HG02870 (cell line): ENCODE measurements around the gene DOCK2.
A peak's percentile ranks its signal among the peaks of the same experiment; 100 is the strongest.
"Not testable (repeated sequence)": the region's sequence is repeated elsewhere in the genome, so short reads cannot be mapped to it uniquely, and the experiment has no call there.

Experiments
- ATAC-seq: cut with Tn5 transposase; IDR thresholded peaks from one replicate; pipeline ENCODE4 v1.9.1; 2021; ENCODE audit warnings: mild to moderate bottlenecking, moderate library complexity; ENCODE audit not compliant: unreplicated experiment

DOCK2 gene

DNA sequence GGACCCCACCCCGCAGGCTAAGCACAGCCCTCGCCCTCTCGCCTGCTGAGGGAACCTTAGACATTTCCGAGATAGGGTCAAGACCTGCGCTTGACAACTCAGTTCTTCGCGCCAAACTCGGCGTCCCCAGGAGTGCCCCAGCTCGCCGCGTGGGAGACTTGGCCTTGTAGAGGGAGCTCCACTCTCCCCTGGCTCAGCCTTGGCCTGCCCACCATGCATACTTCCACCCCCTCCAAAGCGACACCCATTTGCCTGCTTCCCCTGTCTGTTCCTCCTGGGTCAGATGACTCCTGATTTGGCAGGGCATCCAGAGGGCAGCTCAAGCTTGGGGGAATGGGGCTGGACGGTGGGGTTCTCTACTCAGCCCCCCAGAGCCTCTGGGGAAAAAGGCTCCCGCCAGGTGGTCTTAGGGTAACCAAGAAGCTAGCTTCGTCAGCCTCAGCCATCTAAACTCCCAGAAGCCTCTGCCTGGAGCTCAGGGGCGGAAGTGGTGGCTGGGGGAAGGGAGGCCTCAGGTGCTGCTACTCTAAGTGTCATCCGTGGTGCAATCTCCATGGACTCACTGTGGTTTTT is 560 bp downstream of the DOCK2 start:
- ATAC-seq: peak; percentile 72

DNA sequence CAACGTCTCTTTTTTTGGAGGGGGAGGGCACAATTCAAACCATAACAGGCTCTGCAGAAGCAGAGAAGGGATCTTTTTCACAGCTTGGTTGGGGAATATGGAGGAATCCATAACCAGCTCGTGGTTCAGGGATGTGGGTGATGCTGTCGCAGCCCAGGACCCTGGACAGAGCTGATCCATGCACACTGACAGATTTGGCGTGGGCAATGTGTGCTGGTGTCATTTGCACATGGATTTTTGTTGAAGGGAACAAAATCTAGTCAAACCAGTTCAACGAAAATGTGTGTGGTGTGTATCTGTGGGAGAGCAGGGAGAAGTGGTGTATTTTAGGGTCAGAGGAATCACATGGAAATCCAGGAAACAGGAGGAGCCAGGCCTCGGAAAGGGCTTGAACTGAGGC is 4.2 kb downstream of the DOCK2 start:
- no peak for ATAC-seq

DNA sequence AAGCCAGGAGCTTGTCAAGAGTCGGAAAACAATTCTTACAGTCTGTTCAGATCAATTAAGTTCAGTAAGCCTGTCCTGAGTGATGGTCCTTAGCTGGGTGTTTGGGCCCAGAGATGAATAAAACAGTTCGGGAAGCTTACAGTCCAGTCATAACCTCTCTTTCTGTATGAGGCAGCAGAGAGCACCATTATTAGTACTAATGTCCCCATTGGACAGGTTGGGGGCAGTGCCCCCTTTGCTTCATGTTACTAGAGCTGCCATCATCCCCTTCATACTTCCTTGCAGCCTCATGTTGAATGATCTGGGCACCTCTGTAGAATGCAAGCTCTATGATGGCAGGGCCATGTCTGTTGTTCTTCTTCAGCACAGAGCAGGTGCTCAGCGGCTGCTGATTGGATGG is 9.8 kb downstream of the DOCK2 start:
- ATAC-seq: peak; percentile 40

DNA sequence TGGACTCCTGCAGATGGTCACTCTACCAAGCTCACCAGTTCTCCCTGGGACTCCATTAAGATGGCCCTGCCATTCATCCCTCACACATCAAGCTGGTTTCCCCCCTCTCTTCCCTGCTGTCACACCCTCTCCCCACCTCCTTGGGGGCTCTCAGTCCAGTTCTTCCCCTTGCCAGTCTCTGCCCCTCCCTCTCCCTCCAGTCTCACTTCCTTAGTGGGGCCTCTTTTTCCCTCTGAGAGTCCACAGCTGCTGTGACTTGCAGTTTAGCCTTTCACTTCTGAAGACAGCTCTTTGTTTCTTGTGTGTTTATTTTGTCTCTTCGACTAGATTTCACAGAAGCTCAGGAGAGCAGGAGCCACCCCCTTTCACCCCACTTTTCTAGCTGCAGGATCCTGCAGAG is 10.5 kb downstream of the DOCK2 start:
- peak; percentile 28 for ATAC-seq

DNA sequence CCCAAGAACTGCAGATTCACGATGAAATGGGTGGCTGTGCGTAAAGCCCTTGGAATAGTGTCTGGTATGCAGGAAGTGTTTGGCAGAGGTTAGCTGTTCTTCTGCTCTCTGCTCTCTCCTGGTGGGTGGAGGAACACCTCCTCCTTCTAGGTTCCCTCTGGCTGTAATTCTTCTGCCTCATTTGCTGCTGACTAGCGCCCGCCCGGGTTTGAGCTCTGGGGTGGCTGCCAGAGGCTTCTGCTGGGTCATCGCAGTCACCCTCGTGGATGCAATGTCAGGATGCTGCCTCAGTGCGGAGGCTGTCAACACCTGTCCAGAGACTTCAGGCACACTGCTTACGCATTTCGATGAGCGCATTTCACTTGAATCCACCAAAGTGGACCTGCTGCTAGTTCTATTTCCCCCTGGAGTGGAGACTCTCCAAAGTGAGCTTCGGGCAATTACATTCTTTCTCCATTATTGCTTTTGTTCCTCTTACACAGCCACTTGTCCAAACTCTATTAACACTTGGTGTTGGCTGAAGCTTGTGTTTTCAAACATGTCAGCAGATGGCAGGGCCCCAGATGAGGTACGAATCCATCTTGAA is 11.7 kb downstream of the DOCK2 start:
- no peak for ATAC-seq

DNA sequence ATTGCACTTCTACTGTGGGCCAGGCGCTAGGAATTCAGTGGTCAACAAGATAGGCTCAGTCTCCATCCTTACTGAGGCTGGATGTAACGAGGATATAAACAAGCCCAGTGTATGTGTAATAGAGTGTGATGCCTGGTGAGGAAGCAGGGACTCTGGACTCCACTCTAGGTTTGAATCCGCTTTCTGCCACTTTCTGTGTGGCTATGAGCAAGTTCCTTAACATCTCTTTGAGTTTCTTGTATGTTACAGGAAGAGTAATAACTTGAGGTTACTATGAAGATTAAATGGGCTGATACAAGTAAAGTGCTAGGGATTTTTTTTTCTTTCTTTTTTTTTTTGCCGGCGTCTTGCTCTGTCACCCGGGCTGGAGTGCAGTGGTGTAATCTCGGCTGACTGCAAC is 12.4 kb downstream of the DOCK2 start:
- ATAC-seq: peak; percentile 30

DNA sequence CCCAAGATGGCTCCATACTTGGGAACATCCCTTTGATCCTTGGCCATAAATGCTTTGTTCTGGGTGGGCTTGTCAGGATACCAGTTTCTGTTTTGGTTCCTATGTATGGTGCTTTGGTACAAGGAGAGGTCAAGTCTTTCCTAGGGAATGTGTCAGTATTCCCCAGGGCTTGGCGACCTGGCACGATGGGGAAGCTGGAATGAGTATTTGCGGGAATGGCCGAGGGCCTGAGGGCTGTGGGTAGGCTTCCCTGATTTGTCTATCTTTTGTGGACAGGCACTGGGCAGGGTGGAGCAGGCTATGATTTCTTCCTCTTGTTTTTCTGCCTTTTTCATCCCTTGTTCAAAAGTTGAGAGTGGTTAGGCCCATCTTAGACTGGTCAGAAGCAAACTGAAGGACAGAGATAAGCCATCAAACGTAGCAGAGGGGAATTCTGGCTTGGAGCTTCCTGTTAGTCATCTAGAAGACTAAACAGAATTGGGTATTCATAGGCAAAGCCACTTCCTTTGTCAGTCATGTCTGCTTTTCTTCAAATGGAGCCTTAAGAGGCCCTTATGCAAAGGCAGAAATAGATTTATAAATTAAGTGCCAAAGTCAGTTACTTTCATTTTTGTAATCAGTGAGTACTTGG is 13.7 kb downstream of the DOCK2 start:
- peak; percentile 45 for ATAC-seq

DNA sequence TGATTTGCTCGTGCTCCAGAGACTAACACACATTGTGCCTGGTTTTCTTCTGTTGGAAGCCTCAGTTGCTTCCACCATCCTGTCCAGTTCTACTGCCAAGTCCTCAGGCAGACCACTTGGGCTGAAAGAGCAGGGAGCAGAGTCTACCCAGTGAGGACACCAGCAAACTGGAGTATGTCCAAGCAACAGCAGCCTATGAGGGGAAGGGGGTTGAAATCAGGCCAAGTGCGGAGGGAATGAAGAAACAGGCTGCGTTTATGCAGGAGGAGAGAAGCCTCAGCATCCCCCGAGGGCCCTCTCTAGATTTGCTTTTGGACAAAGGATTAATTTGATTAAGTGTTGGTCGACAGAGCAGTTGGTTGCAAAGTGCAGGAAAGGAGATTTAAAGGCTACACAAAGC is 14.5 kb downstream of the DOCK2 start:
- no peak for ATAC-seq

DNA sequence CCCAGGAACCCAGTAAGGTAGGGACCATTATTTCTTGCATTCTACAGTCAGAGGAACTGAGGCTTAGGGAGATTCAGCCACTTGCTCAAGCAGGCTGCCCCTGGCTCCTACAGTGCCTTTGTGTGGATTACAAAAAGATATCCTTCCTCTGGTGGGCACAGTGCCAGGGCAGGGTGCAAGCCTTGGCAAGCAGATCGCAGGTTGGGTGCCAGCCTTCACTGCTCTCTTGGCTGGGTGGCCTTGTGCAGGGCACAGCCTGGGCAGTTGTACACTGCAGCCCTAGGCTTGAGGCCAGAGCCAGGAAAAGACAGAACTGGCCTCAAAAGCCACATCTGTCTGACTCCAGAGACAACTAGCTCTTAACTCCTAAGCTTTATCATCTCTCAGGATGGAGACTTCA is 15.0 kb downstream of the DOCK2 start:
- ATAC-seq: no peak

DNA sequence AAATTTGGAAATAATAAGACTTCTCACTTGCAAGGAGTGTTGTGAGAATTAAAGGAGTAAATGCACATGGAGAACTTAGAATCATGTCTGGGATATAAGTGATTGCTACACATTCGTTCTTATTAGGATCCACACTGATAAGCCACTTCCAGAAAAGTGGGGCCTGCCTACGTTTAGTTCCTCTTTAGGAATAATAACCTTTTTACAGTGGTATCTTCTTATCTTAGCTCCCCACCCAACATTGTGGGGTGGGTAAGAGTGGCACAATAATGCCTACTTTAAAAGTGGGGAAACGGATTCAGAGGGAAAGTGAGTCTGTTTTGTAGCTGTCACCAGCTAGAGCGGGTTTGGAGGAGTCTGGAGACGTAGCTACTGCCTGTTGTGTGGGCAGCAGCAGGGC is 16.0 kb downstream of the DOCK2 start:
- ATAC-seq: no peak

DNA sequence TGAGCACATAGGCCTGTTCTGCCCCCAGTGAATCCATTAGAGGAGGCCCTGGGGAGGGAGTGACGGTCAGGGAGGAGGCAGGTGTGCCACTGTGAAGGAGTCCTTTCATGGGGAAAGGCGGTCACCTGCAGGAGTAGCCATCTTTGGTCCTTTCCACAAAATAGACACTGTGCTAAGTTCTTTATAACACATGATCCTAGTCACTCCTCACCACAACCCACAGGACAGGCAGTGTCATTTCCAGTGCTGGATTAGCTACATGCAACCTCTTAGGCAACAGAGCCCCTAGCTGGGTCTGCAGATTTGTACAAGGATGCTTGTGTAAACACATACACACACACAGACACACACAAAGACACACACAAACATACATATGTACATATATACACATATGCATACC is 18.3 kb downstream of the DOCK2 start:
- ATAC-seq: no peak

DNA sequence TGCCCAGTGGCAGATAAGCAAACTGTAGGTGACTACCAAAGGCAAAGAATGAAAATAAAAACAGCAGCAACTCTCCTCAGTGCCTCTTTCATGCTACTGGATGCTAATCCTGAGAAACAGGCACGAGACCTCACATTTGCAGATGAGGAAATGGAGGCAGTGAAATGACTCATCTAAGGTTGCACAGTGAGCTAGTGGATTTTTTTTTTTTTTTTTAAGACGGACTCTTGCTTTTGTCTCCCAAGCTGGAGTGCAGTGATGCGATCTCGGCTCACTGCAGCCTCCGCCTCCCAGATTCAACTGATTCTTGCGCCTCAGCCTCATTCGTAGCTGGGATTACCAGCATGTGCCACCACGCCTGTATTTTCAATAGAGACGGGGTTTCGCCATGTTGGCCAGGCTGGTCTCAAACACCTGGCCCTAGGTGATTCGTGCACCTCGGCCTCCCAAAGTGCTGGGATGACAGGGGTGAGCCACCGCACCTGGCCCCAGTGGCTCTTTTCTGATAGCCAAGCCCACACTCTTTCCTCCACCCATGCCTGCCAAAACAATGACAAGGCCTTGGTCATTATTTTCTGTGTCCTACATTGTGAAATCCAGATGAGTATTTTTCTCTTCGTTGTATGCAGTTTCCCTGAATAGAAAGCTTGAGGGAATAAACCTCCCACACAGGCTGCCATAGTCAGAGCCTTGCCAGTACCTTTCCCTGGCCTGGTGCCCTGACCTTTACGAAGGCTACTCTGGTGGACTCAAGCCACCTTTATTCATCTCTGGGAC is 19.2 kb downstream of the DOCK2 start:
- peak; percentile 63 for ATAC-seq

DNA sequence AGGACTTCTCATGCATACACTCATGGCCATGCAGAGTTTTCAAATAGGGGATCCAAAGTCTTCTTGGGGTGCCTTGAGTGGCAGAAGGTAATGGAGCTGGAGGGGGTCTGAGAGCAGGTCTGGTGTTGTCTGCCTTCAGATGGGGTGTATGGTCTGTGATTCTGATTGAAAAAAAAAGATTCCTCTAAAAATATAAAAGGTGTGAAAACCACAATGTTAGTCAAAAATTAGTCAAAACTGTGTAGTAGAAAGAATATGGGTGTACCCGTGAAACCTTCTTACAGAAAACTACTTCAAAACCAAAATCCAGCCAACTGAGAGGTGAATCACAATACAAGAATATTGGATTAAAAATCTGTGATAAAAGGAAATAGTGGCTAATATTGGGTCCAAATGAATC is 20.1 kb downstream of the DOCK2 start:
- ATAC-seq: no peak

DNA sequence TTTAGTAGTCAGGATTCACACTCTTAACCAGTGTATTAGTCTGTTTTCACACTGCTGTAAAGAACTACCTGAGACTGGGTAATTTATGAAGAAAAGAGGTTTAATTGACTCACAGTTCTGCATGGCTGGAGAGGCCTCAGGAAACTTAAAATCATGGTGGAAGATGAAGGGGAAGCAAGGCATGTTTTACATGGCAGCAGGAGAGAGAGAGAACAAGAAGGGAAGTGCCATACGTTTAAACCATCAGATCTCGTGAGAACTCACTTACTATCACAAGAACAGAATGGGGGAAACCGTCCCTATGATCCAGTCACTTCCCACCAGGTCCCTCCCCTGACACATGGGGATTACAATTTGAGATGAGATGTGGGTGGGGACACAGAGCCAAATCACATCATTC is 25.4 kb downstream of the DOCK2 start:
- not testable (repeated sequence) for ATAC-seq

DNA sequence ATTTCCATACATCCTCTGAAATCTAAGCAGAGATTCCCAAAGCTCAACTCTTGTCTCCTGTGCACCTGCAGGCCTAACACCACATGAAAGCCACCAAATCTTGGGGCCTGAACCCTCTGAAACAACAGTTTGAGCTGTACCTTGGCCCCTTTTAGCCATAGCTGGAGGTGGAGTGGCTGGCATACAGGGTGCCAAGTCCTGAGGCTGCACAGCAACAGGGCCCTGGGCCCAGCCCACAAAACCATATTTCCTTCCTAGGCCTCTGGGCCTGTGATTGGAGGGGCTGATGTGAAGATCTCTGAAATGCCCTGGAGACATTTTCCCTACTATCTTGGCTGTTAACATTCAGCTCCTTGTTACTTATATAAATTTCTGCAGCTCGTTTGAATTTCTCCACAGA is 26.5 kb downstream of the DOCK2 start:
- ATAC-seq: no peak

DNA sequence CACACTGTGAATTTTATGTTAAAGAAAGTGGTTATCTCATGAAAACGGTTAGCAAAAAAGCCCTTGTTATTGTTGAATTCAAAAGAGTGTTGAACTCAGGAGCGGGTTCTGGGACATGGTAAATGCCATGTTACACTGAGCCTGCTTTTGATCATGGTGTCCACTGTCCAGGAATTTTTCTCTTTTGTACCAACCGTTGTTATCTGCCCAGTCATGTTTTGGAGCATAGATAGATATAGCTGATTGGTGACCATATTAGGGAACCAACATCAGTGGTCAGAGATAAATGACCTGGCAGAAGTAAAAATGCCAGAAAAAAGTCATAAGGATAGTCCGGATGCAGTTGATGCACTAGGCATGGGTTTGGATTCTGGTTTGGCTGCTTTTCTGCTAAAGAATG is 29.3 kb downstream of the DOCK2 start:
- no peak for ATAC-seq

DNA sequence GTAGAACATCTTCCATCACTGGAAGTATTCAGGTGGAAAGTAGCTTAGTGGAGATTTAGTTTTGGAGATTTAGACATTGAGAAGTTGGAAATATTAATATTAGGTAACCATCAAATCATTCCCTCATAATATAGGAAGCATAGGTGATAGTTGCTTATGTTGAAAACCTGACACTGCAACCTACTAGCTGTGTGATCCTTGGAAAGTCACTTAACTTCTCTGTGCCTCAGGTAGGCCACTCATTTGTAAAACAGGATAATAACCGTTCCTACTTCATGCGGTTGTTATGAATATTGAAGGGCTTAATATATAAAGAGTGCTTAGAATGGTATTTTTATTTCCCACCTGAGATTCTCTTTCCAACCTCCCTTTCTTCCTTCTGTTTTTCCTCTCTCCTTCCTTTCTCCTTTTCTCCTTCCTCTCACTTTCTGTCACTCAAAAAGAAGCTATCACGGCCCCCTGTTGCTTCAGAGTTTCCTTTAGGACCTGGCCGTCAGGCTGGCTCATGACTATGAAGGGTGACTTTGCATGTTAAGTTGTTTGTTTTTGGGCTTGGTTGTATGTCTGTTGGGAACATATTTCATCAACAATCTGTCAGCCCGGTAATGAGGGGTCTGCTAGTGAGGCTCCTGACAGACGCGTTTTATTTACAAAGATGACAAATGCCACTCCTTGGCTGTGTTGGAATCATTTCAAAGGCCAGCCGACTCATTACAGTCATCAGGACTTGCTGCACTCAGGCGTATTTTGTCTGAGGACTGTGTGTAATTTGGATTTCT is 31.0 kb downstream of the DOCK2 start:
- no peak for ATAC-seq

DNA sequence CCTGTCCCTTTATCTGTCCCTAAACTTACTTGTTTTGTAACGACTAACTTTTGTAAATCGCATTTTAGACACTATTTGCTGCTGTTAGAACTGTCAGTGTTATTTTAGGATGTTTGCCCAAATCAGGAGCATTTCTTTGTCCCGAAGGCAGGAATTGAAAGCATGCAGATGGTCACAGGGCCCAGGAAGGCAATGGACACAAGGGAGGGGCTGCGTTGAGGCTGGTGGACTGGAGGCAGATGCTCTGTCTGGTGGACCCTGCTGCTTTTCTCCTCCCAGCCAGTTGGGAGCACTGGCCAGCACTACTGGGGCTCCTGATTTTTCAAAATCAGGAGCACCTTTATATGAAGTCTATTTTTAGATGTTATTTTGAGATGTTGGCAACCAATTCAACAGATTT is 31.7 kb downstream of the DOCK2 start:
- ATAC-seq: no peak

DNA sequence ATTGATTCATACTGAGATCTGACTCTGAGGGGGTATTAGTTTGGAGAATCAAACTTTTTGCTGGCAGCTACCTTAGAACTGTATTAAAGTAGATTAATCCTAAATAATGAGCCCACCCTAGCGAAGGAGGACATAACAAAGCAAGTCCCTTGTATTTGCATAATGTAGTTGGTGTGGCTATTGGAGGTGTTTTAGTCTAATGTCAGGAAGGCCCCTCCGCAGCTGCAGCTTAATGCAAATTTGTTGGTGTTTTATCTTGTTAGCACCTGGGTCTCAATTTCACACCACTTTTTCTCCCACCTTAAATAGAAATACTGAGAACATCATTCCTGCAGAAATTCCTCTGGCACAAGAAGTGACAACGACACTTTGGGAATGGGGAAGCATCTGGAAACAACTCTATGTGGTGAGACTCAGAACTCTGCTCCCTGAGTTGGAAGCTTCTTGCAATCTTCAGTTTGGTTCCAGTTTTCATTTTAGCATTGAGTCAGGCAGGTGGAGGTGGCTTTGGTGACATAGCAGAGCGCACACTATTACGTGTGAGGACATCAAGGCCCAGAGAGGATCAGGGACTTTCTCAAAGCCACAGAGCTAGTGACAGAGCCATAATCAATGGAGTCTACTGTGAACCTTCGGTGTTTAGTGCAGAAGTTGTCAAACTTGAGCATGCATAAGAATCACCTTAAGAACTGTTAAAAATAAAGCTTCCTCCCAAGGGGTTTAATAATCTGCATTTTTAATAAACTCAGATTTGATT is 33.9 kb downstream of the DOCK2 start:
- peak; percentile 98 for ATAC-seq

DNA sequence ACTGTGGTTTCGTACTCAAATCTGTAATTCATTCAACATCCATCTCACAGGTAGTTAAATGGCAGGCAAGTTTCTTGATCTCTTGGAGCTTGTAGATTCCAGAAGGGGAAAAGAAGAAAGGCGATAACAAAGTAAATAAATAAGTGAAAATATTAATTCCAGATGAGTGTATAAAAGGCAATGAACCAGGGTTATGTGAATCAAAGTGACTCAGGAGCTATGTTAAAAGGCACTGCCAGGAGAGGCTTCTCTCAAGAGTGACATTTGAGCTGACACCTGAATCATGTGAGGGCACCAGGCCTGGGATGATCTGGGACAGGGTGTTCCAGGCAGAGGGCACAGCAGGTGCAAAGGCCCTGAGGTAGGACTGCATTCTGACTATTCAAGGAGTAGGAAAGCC is 45.0 kb downstream of the DOCK2 start:
- ATAC-seq: no peak

DNA sequence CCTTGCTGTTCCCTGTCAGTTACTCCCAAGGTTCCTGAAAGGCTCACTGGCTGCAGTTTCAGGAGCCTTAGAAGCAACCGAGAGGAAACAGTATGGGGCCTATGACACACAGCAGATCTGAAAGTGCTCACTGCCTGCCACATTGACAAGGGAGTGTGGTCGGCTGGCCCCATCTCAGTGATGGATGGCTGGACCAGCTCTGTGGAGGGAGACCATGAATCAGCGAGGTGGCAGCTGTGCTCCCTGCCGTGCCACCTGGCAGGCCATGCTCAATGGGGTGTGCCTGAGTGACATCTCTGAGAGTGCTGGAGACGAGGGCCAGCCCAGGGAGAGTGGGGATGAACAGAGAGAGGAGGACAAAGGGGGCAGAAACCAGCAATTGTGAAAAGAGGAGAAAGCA is 49.1 kb downstream of the DOCK2 start:
- peak; percentile 85 for ATAC-seq
